Karpas-422 (cell line): ENCODE data around the gene PLXNB2. TPM values are rescaled to one million over a fixed set of nuclear protein-coding genes. Genes with fewer than 3 reads are reported as not detected.

Experiments
- DNase-seq: peaks from one replicate; pipeline ENCODE4 v3.0.0-alpha.2; 2015
- H2AFZ ChIP-seq: fragments of 200-600 bp; sonication (generic); 2 replicates; pipeline ENCODE4 v1.6.1; 2014; ENCODE audit warnings: antibody characterized with exemption, low read length, mixed read lengths
- H3K27ac ChIP-seq: fragments of 200-600 bp; sonication (generic); 2 replicates; pipeline ENCODE4 v1.5.1; 2014; ENCODE audit warnings: mild to moderate bottlenecking, low read length, moderate library complexity
- H3K27me3 ChIP-seq: fragments of 200-600 bp; sonication (generic); 2 replicates; pipeline ENCODE4 v1.6.1; 2014; ENCODE audit warnings: low read length, mixed read lengths
- H3K36me3 ChIP-seq: fragments of 200-600 bp; sonication (generic); 2 replicates; pipeline ENCODE4 v1.6.1; 2014; ENCODE audit warnings: low read length, mixed read lengths; ENCODE audit not compliant: insufficient read depth
- H3K4me1 ChIP-seq: fragments of 200-600 bp; sonication (generic); 2 replicates; pipeline ENCODE4 v1.6.1; 2014; ENCODE audit warnings: mild to moderate bottlenecking, low read length, mixed read lengths
- H3K4me2 ChIP-seq: fragments of 200-600 bp; sonication (generic); 2 replicates; pipeline ENCODE4 v1.6.1; 2014; ENCODE audit warnings: low read length, low read depth, mild to moderate bottlenecking; ENCODE audit not compliant: poor library complexity, severe bottlenecking
- H3K4me3 ChIP-seq: fragments of 200-600 bp; sonication (generic); 2 replicates; pipeline ENCODE4 v1.5.1; 2014; ENCODE audit warnings: mild to moderate bottlenecking, antibody characterized with exemption, low read length, mixed read lengths
- H3K79me2 ChIP-seq: fragments of 200-600 bp; sonication (generic); 2 replicates; pipeline ENCODE4 v1.6.1; 2014; ENCODE audit warnings: mild to moderate bottlenecking, low read length, mixed read lengths
- H3K9ac ChIP-seq: fragments of 200-600 bp; sonication (generic); 2 replicates; pipeline ENCODE4 v1.6.0; 2014; ENCODE audit warnings: low read length
- H3K9me2 ChIP-seq: fragments of 200-600 bp; sonication (generic), shearing (Covaris generic); replicated peaks from 2 replicates; pipeline ENCODE4 v1.6.0; 2014; ENCODE audit warnings: mild to moderate bottlenecking, low read length, moderate library complexity; ENCODE audit not compliant: insufficient read depth
- H3K9me3 ChIP-seq: fragments of 300-700, 200-600 bp; sonication (generic); 2 replicates; pipeline ENCODE4 v1.6.1; 2014; ENCODE audit warnings: low read length, mixed read lengths
- H4K20me1 ChIP-seq: fragments of 200-600 bp; sonication (generic); 2 replicates; pipeline ENCODE4 v1.6.1; 2014; ENCODE audit warnings: mild to moderate bottlenecking, antibody characterized with exemption, low read length, low read depth; ENCODE audit not compliant: insufficient read depth
- total RNA-seq: library from RNA; depleted of rRNA; stranded (reverse); fragments of >200 nt; shearing (Covaris generic); gene quantifications from 2 replicates; pipeline ENCODE4 v1.2.3, GENCODE V29; 2014; ENCODE audit warnings: low replicate concordance

PLXNB2 gene
- total RNA-seq, 1 experiment from 2014 or later, result 2.6 TPM

DNA sequence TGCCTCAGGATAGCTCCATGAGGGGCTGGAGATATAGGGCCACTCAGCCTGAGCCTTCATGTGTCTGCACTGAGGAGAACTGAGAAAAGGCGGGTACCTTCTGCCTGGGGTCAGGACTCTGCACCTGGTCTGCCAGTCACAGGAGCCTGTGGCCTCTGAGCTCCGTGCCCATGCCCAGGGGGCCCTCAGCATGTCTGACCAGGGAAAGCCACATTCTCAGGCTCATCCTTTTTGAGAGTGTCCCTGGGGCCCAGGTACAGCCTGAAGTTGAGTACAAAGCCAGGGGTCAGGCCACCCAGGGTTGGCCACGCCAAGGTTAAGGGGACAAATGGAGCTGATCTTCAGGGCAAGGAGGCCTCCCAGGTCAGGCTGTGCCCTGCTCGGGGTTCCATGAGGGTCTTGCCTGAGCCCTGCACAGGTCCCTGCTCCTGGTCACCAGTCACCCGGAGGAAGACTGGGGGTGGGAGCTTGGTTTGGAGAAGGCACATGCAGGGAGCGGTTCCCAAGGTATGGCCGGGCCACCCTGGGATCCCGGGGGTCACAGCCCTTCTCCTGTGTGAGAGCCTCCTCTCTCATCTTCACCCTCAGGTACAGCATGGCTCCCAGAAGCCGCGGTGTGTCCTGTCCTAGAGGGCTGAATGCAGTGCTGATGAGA is 13.4 kb upstream of the PLXNB2 start:
- Histone ChIP-seq H3K4me1 (peaks cover 17% of the 10 kb centered on the region), H3K79me2 (no peaks in the 10 kb centered on the region), H3K9me3 (no peaks in the 10 kb centered on the region), H2AFZ (no peak overlapping the region), H3K4me3 (no peak overlapping the region), H3K36me3 (no peaks in the 10 kb centered on the region), H3K27ac (no peak overlapping the region), H3K4me2 (no peak overlapping the region), H3K27me3 (no peaks in the 10 kb centered on the region), H3K9ac (no peak overlapping the region), H3K9me2 (no peaks in the 10 kb centered on the region), H4K20me1 (no peaks in the 10 kb centered on the region)
- DNase-seq, result no peak

DNA sequence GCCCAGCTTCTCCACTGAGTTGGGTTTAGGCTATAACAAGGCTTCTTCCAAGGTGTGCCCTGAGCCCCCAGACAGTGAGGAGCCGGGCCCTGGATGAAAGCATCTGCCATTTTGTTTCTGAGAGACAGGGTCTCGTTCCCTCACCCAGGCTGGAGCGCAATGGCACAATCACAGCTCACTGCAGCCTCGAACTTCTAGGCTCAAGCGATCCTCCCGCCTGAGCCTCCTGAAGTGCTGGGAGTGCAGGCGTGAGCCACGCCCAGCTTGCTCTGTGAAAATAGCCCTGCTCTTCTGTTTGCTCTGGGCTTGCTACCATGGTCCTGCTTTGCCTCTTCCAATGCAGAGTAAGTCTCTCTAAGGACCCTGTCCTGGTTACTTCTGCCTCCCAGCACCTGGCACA is 12.7 kb upstream of the PLXNB2 start:
- H3K9me3 ChIP-seq, result no peaks in the 10 kb centered on the region
- H3K4me2 ChIP-seq, result no peak overlapping the region

DNA sequence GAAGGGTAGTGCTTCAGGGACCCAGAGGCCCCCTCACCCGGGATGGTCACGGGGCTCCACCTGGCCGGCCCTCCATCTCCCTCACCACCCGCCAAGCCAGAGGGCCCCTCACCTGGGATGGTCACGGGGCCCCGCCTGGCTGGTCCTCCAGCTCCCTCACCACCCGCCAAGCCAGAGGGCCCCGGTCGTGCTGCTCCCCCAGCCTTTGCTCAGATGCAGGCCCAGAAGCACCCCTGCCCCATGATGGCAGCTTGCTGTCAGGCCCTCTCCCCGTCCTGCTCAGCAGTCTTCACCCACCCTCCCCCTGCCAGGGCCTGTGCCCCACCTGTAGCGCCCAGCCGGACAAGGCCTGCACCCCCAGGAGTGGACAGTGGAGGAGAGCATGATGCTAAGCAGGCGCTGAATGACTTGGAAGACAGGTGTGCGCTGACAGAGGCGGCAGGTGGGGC is 12.1 kb upstream of the PLXNB2 start:
- H3K27ac ChIP-seq, result no peak overlapping the region
- no peak overlapping the region for H3K9ac ChIP-seq

More for the DNA sequence above, 12.7 kb upstream of the PLXNB2 start:
- peaks cover 22% of the 10 kb centered on the region for H3K4me1 ChIP-seq
- no peaks in the 10 kb centered on the region for H3K9me2 ChIP-seq
- no peak overlapping the region for H2AFZ ChIP-seq
- H4K20me1 ChIP-seq, result no peaks in the 10 kb centered on the region
- no peak overlapping the region for H3K9ac ChIP-seq
- no peak overlapping the region for H3K27ac ChIP-seq
- H3K27me3 ChIP-seq, result no peaks in the 10 kb centered on the region
- H3K36me3 ChIP-seq, result no peaks in the 10 kb centered on the region
- no peak overlapping the region for H3K4me3 ChIP-seq
- no peaks in the 10 kb centered on the region for H3K79me2 ChIP-seq
- no peak for DNase-seq

DNA sequence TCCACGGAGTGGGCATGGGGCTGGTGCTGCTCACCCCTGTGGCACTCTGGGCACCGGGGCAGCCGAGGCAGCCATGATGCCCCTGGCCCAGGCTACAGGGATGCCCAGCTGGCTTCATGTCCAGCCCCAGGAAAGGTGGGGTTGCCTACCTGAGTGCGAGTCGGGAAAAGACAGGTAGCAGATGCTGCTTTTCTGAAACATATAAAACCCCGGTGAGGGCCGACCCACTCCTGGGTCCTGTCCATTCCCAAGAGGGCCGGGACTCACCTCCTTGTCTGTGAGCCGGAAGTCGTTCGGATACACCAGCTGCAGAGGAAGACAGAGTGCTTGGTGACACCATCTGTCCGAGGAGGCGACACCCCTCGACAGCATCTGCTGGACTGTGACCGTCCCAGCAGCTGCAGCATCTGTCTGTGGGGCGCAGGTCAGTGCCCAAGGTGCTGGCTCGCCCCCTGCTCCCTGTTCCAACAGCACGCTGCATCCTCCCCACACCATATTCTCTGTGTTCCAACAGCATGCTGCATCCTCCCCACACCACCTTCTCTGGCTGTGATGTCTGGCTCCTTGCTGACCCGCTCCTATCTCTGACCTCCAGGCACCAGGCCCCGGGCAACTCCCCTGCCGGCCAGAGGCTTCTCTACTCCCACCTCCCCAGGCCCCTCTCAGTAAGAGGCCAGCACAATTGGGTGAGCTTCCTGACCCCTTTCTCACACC is 11.4 kb upstream of the PLXNB2 start:
- DNase-seq, result no peak
- Histone ChIP-seq H3K4me1 (peaks cover 33% of the 10 kb centered on the region), H4K20me1 (no peaks in the 10 kb centered on the region), H3K9me2 (no peaks in the 10 kb centered on the region), H3K9ac (no peak overlapping the region), H3K9me3 (no peaks in the 10 kb centered on the region), H3K4me3 (no peak overlapping the region), H2AFZ (no peak overlapping the region), H3K4me2 (no peak overlapping the region), H3K27ac (no peak overlapping the region), H3K27me3 (no peaks in the 10 kb centered on the region), H3K36me3 (no peaks in the 10 kb centered on the region), H3K79me2 (no peaks in the 10 kb centered on the region)

More for the DNA sequence above, 12.1 kb upstream of the PLXNB2 start:
- no peak for DNase-seq
- Histone ChIP-seq H3K4me2 (no peak overlapping the region), H3K36me3 (no peaks in the 10 kb centered on the region), H3K4me1 (peaks cover 28% of the 10 kb centered on the region), H3K9me3 (no peaks in the 10 kb centered on the region), H2AFZ (no peak overlapping the region), H4K20me1 (no peaks in the 10 kb centered on the region), H3K9me2 (no peaks in the 10 kb centered on the region), H3K27me3 (no peaks in the 10 kb centered on the region), H3K4me3 (no peak overlapping the region), H3K79me2 (no peaks in the 10 kb centered on the region)

DNA sequence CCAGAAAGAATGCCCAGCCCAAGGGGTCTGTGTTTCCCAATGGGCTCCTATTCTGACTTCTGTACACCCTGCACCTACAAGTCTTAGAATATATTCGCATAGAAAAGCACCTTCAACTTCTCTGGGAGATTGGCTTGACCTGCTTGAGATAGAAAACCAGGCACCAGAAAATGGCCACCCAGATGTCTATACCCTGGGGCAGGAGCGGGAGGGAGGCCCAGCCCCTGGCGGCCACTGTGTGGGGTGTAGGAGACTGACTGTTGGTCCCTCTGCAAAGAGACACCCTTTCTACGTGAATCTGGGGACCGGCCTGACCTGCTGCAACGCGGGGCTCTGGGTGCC is 10.9 kb upstream of the PLXNB2 start:
- Histone ChIP-seq H2AFZ (no peak overlapping the region), H4K20me1 (no peaks in the 10 kb centered on the region), H3K36me3 (no peaks in the 10 kb centered on the region), H3K4me1 (peaks cover 36% of the 10 kb centered on the region), H3K27me3 (no peaks in the 10 kb centered on the region), H3K27ac (no peak overlapping the region), H3K4me3 (no peak overlapping the region), H3K9me2 (no peaks in the 10 kb centered on the region), H3K9me3 (no peaks in the 10 kb centered on the region), H3K4me2 (no peak overlapping the region), H3K79me2 (no peaks in the 10 kb centered on the region), H3K9ac (no peak overlapping the region)
- DNase-seq, result no peak

DNA sequence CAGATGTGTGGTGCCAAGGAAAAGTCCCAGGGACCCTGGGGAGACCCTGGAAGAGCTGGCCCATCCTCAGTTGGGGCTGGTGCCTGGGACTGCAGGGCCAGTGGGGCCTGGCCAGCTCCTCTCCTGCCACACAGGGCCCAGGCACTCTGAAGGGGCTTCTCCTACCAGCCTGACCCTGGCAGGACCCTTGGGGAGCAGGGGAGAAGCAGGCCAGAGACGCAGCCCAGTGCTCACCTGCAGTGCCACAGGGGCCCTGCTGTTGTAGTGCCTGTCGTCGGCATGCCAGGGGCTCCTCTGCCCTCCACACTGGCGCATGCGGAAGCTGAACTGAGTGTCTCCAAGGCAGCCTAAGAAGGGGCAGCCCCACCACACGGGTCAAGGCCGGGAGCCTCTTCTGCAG is 10.2 kb upstream of the PLXNB2 start:
- Histone ChIP-seq H3K9me2 (no peaks in the 10 kb centered on the region), H3K27ac (no peak overlapping the region), H2AFZ (no peak overlapping the region), H3K79me2 (no peaks in the 10 kb centered on the region), H3K4me3 (no peak overlapping the region), H3K4me1 (peaks cover 36% of the 10 kb centered on the region), H3K36me3 (no peaks in the 10 kb centered on the region), H4K20me1 (no peaks in the 10 kb centered on the region), H3K4me2 (no peak overlapping the region), H3K27me3 (no peaks in the 10 kb centered on the region), H3K9me3 (no peaks in the 10 kb centered on the region), H3K9ac (no peak overlapping the region)
- DNase-seq, result no peak

DNA sequence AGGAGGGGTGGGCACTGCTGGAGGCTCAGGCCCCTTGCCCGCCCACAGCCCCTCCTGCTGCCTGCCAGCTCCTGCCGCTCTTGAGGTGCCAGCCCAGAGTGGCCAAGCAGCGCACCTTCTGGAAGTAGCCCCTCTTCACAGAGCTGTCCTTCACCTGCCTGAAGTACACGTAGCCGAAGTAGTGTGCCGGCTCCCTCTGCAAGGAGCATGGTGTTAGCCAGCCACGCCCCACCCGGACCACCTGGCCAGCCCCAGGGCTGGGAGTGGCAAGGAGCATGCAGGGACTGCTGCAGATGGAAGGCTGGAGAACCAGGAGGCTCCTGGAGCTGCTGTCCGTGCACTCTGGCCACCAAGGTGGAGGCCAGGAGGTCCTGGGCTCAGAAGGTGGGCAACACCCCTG is 9.7 kb upstream of the PLXNB2 start:
- Histone ChIP-seq H2AFZ (no peak overlapping the region), H3K27me3 (no peaks in the 10 kb centered on the region), H3K4me3 (no peak overlapping the region), H3K4me1 (peaks cover 36% of the 10 kb centered on the region), H4K20me1 (no peaks in the 10 kb centered on the region), H3K9me2 (no peaks in the 10 kb centered on the region), H3K36me3 (no peaks in the 10 kb centered on the region), H3K4me2 (no peak overlapping the region), H3K9me3 (no peaks in the 10 kb centered on the region), H3K9ac (no peak overlapping the region), H3K27ac (no peak overlapping the region), H3K79me2 (no peaks in the 10 kb centered on the region)
- DNase-seq, result no peak

DNA sequence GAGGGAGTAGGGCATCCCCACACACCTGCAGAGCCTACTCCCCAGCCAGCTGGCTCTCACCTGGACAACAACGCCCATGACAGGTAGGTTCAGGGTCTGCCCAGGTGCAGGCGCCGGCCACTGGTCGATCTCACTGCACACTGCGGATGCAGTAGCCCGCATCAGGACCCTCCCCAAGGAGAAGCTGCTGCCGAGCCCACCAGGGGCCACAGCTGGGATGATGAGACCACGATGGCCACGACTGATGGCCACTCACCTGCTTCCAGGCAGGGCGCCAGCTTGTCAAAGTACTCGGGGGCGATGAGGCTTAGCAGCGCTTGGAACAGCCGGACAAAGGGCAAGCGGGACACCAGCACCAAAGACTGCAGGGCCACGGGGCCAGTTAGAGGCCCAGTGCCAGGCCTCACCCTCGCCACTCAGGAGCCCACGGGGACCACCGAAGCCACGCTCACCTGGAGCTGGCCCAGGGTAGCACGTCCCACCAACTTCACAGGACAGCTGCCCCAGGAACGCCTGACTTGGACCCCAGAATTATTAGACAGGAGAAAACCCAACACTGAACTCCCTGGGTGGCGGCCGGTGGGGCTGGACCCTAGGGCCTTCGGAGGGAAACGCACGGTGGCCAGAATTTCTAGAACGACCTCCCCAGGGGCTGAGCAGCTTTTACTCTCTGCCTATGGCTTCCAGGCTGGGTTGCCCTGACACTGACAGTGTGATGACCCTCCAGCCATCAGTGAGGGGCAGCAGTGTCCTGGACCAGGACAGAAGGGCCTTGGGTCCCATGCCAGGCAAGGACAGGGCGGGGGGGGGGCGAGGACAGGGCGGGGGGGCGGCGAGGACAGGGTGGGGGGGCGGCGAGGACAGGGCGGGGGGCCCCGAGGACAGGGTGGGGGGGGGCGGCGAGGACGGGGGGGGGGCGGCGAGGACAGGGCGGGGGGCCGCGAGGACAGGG is 8.9 kb upstream of the PLXNB2 start:
- Histone ChIP-seq H3K9me2 (no peaks in the 10 kb centered on the region), H3K4me1 (peaks cover 36% of the 10 kb centered on the region), H3K9me3 (no peaks in the 10 kb centered on the region), H3K9ac (no peak overlapping the region), H3K36me3 (no peaks in the 10 kb centered on the region), H3K4me2 (no peak overlapping the region), H3K27ac (no peak overlapping the region), H3K27me3 (no peaks in the 10 kb centered on the region), H2AFZ (no peak overlapping the region), H3K4me3 (no peak overlapping the region), H3K79me2 (no peaks in the 10 kb centered on the region), H4K20me1 (0 out of 2 replicates have a peak, but pooled peaks cover 4% of the 10 kb centered on the region)
- no peak for DNase-seq
